H1 (cell line): ENCODE results near the gene RALGDS. TPM values are rescaled to one million over a fixed set of nuclear protein-coding genes. Genes with fewer than 3 reads are reported as not detected.

Source experiments
- CTCF ChIA-PET: fragments of 300-600 bp; sonication (Branson Sonifier 250); formaldehyde crosslinking; loops from one replicate; lab custom pipeline; 2021; ENCODE audit not compliant: partially characterized antibody; lab: Charles Lee
- POLR2A ChIA-PET: fragments of 300-600 bp; sonication (Branson Sonifier 250); formaldehyde crosslinking; loops from one replicate; lab custom pipeline; 2021; ENCODE audit warnings: inconsistent platforms; ENCODE audit not compliant: partially characterized antibody; lab: Charles Lee
- DNase-seq, 2 experiments: peaks; one replicate each; pipeline versions ENCODE4 v3.0.0 to v3.0.0-alpha.2; 2010 to 2022; ENCODE audit warnings: low spot score in 2 of 2, low read depth in 1 of 2, mixed read lengths in 1 of 2
- FAIRE-seq: peaks from 2 replicates; lab custom pipeline; 2011; peaks lifted over from hg19 to GRCh38; lab: Jason Lieb, UNC
- H2AFZ ChIP-seq: 2 replicates; pipeline ENCODE4 v1.8.1; 2012; ENCODE audit warnings: low read length, inconsistent platforms
- H2AK5ac ChIP-seq: 2 replicates; pipeline ENCODE4 v1.6.1; 2013; ENCODE audit warnings: low read depth, low read length
- H2BK120ac ChIP-seq: replicated peaks from 2 replicates; pipeline ENCODE3; 2013; ENCODE audit warnings: low read depth, low read length, inconsistent platforms
- H2BK12ac ChIP-seq: 2 replicates; pipeline ENCODE4 v1.6.1; 2013; ENCODE audit warnings: low read depth, low read length
- H2BK15ac ChIP-seq: 2 replicates; pipeline ENCODE4 v1.6.1; 2013; ENCODE audit warnings: low read length
- H2BK20ac ChIP-seq: 2 replicates; pipeline ENCODE4 v1.6.1; 2013; ENCODE audit warnings: low read length
- H2BK5ac ChIP-seq: 2 replicates; pipeline ENCODE4 v1.6.1; 2013; ENCODE audit warnings: low read depth, low read length
- H3K14ac ChIP-seq: 2 replicates; pipeline ENCODE4 v1.6.1; 2013; ENCODE audit warnings: inconsistent platforms; ENCODE audit not compliant: insufficient read length
- H3K18ac ChIP-seq: 2 replicates; pipeline ENCODE4 v1.6.1; 2013; ENCODE audit warnings: low read length; ENCODE audit errors: extremely low read depth
- H3K23ac ChIP-seq: 2 replicates; pipeline ENCODE4 v1.6.1; 2013; ENCODE audit warnings: inconsistent platforms; ENCODE audit not compliant: insufficient read length
- H3K23me2 ChIP-seq: 2 replicates; pipeline ENCODE4 v1.6.1; 2013; ENCODE audit warnings: low read depth, low read length
- H3K27ac ChIP-seq: 2 replicates; pipeline ENCODE4 v1.6.1; 2011; ENCODE audit warnings: low read depth, low read length, inconsistent platforms
- H3K27me3 ChIP-seq, 4 experiments: replicated peaks in 1 of 4; 1 replicate in 1 of 4; 2 replicates in 3 of 4; pipeline versions ENCODE4 v1.6.1 to v1.8.1; 2011 to 2013; ENCODE audit warnings: low read length in 3 of 4, mild to moderate bottlenecking in 3 of 4, inconsistent platforms in 2 of 4, mixed read lengths in 2 of 4, moderate library complexity in 1 of 4; ENCODE audit not compliant: control insufficient read depth in 3 of 4, insufficient read depth in 3 of 4; ENCODE audit errors: extremely low read depth in 1 of 4
- H3K36me3 ChIP-seq, 4 experiments: 2 replicates each; pipeline versions ENCODE4 v1.6.1 to v1.8.1; 2011 to 2013; ENCODE audit warnings: mild to moderate bottlenecking in 4 of 4, low read length in 3 of 4, moderate library complexity in 2 of 4, control low read depth in 1 of 4, inconsistent platforms in 1 of 4; ENCODE audit not compliant: insufficient read depth in 4 of 4, control insufficient read depth in 2 of 4
- H3K4ac ChIP-seq: replicated peaks from 2 replicates; pipeline ENCODE3; 2013; ENCODE audit warnings: low read length, low read depth, mixed read lengths, inconsistent platforms; ENCODE audit not compliant: insufficient read length
- H3K4me1 ChIP-seq, 4 experiments: replicated peaks in 1 of 4; 1 replicate in 1 of 4; 2 replicates in 3 of 4; pipeline versions ENCODE4 v1.6.1 to v1.8.1; 2011 to 2013; ENCODE audit warnings: low read length in 3 of 4, inconsistent platforms in 2 of 4, mixed read lengths in 1 of 4; ENCODE audit not compliant: insufficient read depth in 4 of 4, control insufficient read depth in 3 of 4
- H3K4me2 ChIP-seq, 2 experiments: 2 replicates each; pipeline versions ENCODE4 v1.6.1 to v1.8.1; 2011 to 2013; ENCODE audit warnings: low read depth in 2 of 2, low read length in 2 of 2, control low read depth in 1 of 2, inconsistent platforms in 1 of 2, mild to moderate bottlenecking in 1 of 2; ENCODE audit not compliant: insufficient read depth in 1 of 2
- H3K4me3 ChIP-seq, 4 experiments: fragments of 200-600, 300-600 bp in 1 of 4; sonication (generic), shearing (Covaris generic), sonication (Bioruptor Twin) in 1 of 4; 2 replicates each; pipeline versions ENCODE4 v1.5.1 to v1.8.1; 2011 to 2016; ENCODE audit warnings: low read length in 4 of 4, low read depth in 3 of 4, control low read depth in 2 of 4, inconsistent platforms in 2 of 4, mild to moderate bottlenecking in 2 of 4, mixed read lengths in 1 of 4, moderate library complexity in 1 of 4; ENCODE audit not compliant: insufficient read depth in 2 of 4; ENCODE audit errors: extremely low read depth in 1 of 4
- H3K56ac ChIP-seq: replicated peaks from 2 replicates; pipeline ENCODE3; 2013; ENCODE audit warnings: low read depth, mild to moderate bottlenecking, mixed read lengths, low read length, inconsistent platforms; ENCODE audit not compliant: insufficient read length
- H3K79me1 ChIP-seq: 2 replicates; pipeline ENCODE4 v1.6.1; 2013; ENCODE audit warnings: low read depth, low read length, control low read depth
- H3K79me2 ChIP-seq, 2 experiments: 2 replicates each; pipeline versions ENCODE4 v1.6.1 to v1.8.1; 2012 to 2013; ENCODE audit warnings: low read length in 2 of 2, mild to moderate bottlenecking in 2 of 2, inconsistent platforms in 1 of 2; ENCODE audit not compliant: insufficient read depth in 2 of 2, control insufficient read depth in 1 of 2
- H3K9ac ChIP-seq, 4 experiments: replicated peaks in 1 of 4; 1 replicate in 1 of 4; 2 replicates in 3 of 4; pipeline versions ENCODE4 v1.6.1 to v1.8.1; 2011 to 2013; ENCODE audit warnings: low read depth in 3 of 4, low read length in 3 of 4, control low read depth in 2 of 4, mild to moderate bottlenecking in 2 of 4, moderate library complexity in 2 of 4, inconsistent platforms in 1 of 4; ENCODE audit errors: extremely low read depth in 1 of 4
- H3K9me3 ChIP-seq, 2 experiments: 2 replicates each; pipeline versions ENCODE4 v1.6.1 to v1.8.1; 2012 to 2013; ENCODE audit warnings: mild to moderate bottlenecking in 2 of 2, moderate library complexity in 2 of 2, control low read depth in 1 of 2, inconsistent platforms in 1 of 2, low read depth in 1 of 2, low read length in 1 of 2, mixed read lengths in 1 of 2; ENCODE audit not compliant: insufficient read depth in 2 of 2
- H4K20me1 ChIP-seq, 2 experiments: replicated peaks in 1 of 2; 2 replicates each; pipeline versions ENCODE3 to v1.8.1; 2011 to 2013; ENCODE audit warnings: inconsistent platforms in 2 of 2, low read length in 2 of 2, mild to moderate bottlenecking in 1 of 2; ENCODE audit not compliant: insufficient read depth in 2 of 2, control insufficient read depth in 1 of 2
- H4K5ac ChIP-seq: 2 replicates; pipeline ENCODE4 v1.6.1; 2013; ENCODE audit warnings: low read length, low read depth, mixed read lengths, inconsistent platforms; ENCODE audit not compliant: insufficient read length
- H4K8ac ChIP-seq: 2 replicates; pipeline ENCODE4 v1.8.0; 2013; ENCODE audit warnings: mild to moderate bottlenecking, moderate library complexity, low read length, inconsistent platforms; ENCODE audit not compliant: insufficient read depth; ENCODE audit errors: extremely low read depth
- H4K91ac ChIP-seq: replicated peaks from 2 replicates; pipeline ENCODE3; 2013; ENCODE audit warnings: low read length, mixed read lengths, inconsistent platforms; ENCODE audit not compliant: insufficient read length
- ATF2 ChIP-seq: IDR thresholded peaks from 2 replicates; pipeline ENCODE4 v1.6.1; 2012; ENCODE audit warnings: low read length, inconsistent platforms
- CEBPB ChIP-seq: IDR thresholded peaks from 2 replicates; pipeline ENCODE4 v1.6.1; 2012; ENCODE audit warnings: low read depth, low read length
- EZH2 ChIP-seq: fragments of 200-600 bp; sonication (generic); IDR thresholded peaks from 2 replicates; pipeline ENCODE4 v1.7.1; 2012; ENCODE audit warnings: low read depth, mild to moderate bottlenecking, moderate library complexity, low read length, inconsistent platforms; ENCODE audit not compliant: severe bottlenecking
- POLR2A ChIP-seq, 2 experiments: IDR thresholded peaks; 1 replicate in 1 of 2; 2 replicates in 1 of 2; pipeline ENCODE4 v1.6.1; 2011; ENCODE audit warnings: low read depth in 2 of 2, low read length in 2 of 2, mild to moderate bottlenecking in 2 of 2; ENCODE audit errors: control extremely low read depth in 1 of 2
- RBBP5 ChIP-seq: IDR thresholded peaks from 2 replicates; pipeline ENCODE4 v1.7.1; 2012; ENCODE audit warnings: low read depth, mild to moderate bottlenecking, inconsistent platforms, low read length, moderate library complexity, borderline replicate concordance
- RNF2 ChIP-seq: fragments of 200-900, 300-1000 bp; sonication (generic); IDR thresholded peaks from 2 replicates; pipeline ENCODE4 v1.7.1; 2016; ENCODE audit warnings: borderline replicate concordance, low read depth, mild to moderate bottlenecking, antibody characterized with exemption, low read length; ENCODE audit not compliant: poor library complexity, severe bottlenecking; ENCODE audit errors: missing control alignments
- SIX5 ChIP-seq: IDR thresholded peaks from 2 replicates; pipeline ENCODE4 v1.6.1; 2011; ENCODE audit warnings: mild to moderate bottlenecking, low read depth, low read length
- WGBS, 2 experiments: shearing (Covaris generic) in 1 of 2; methylation state at CpG; one replicate each; pipeline versions ENCODE4 v1.1.6 to v1.1.7; 2013 to 2015; ENCODE audit warnings: low lambda C conversion rate in 2 of 2, mixed read lengths in 2 of 2, inconsistent platforms in 1 of 2, low coverage in 1 of 2, missing lambda C conversion rate in 1 of 2; ENCODE audit not compliant: insufficient replicate concordance in 2 of 2, insufficient coverage in 1 of 2, insufficient read length in 1 of 2; ENCODE audit errors: extremely low coverage in 1 of 2, missing lambda C conversion rate in 1 of 2; 5-methylcytosine and 5-hydroxymethylcytosine counted together
- polyA plus RNA-seq, 7 experiments: library from polyadenylated mRNA; depleted of rRNA in 3 of 7; stranded (reverse) in 5 of 7; unstranded in 2 of 7; fragments of >200 nt in 5 of 7; fragments of 200-250 nt in 2 of 7; gene quantifications; 1 replicate in 5 of 7; 2 replicates in 1 of 7; 4 replicates in 1 of 7; pipeline versions ENCODE4 v1.2.1 to v1.2.3, GENCODE V29; 2011 to 2013; ENCODE audit warnings: missing spikeins in 2 of 7, mixed read lengths in 2 of 7
- total RNA-seq: library from RNA; stranded (reverse); fragmentation: NEBNext Ultra II Directional; extraction: Animal tissue kit (Norgen Biotek cat#: 25700); gene quantifications from 2 replicates; pipeline ENCODE4 v1.2.1, GENCODE V29; 2021

The RALGDS gene
- total and polyA plus RNA-seq, 2 of the 8 experiments (the other 6 are each of a cell fraction or from before 2014, with no cell fraction given): 14.5 to 25.5 TPM

- no peak for TF ChIP-seq ATF2
- TF ChIP-seq POLR2A (IDR thresholded peaks at IDR 0.05; ENCODE audit: control extremely low read depth in 1 of 2, low read depth in 2 of 2, low read length in 2 of 2): no peak
- no peak for TF ChIP-seq RNF2
- TF ChIP-seq CEBPB: no peak
- TF ChIP-seq RBBP5: no peak
- no peak for TF ChIP-seq SIX5
- no peak for TF ChIP-seq EZH2
- Histone ChIP-seq H3K4me2 (no peak overlapping the region), H3K4me3 (no peak overlapping the region), H3K4ac (no peak overlapping the region), H4K5ac (no peak overlapping the region), H3K9ac (no peak overlapping the region), H3K79me2 (no peaks in the 10 kb centered on the region), H3K27ac (no peak overlapping the region), H3K4me1 (peaks cover 0 to 4% (median 0%) of the 10 kb centered on the region in 4 experiments; a peak in 1 of 7 replicates), H3K23me2 (no peaks in the 10 kb centered on the region), H3K9me3 (no peaks in the 10 kb centered on the region), H3K14ac (no peak overlapping the region), H2BK120ac (no peak overlapping the region), H2BK12ac (no peak overlapping the region), H3K79me1 (no peaks in the 10 kb centered on the region), H2BK5ac (no peak overlapping the region), H4K8ac (no peak overlapping the region), H4K20me1 (peaks cover 20 to 30% of the 10 kb centered on the region in 2 experiments), H3K36me3 (peaks cover 0 to 7% (median 4%) of the 10 kb centered on the region in 4 experiments; a peak in 5 of 8 replicates), H3K18ac (no peak overlapping the region), H3K27me3 (peaks cover 0 to 7% (median 2%) of the 10 kb centered on the region in 4 experiments; a peak in 3 of 7 replicates), H2AK5ac (no peak overlapping the region), H2BK15ac (no peak overlapping the region), H4K91ac (no peak overlapping the region), H2BK20ac (no peak overlapping the region), H2AFZ (no peak overlapping the region), H3K56ac (no peak overlapping the region), H3K23ac (no peak overlapping the region)
- DNase-seq (no peak), FAIRE-seq (no peak)
- ChIA-PET POLR2A (interaction anchor here (2.4 kb wide), 1 partner anchor 37 kb away, joined by 8 read pairs; no protein-coding TSS in a partner anchor), CTCF (interaction anchor here (0.9 to 19.3 kb wide), 6 partner anchors 10 to 46 kb away, joined by 3 to 337 read pairs (median 10); no protein-coding TSS in a partner anchor)
- 90% methylated on average over 7 of the region's 7 CpGs; no CpG with 5 or more reads in 1 of the 2 experiments for WGBS, 2 experiments
These were observed 8.4 kb downstream of the RALGDS start for GRCh38 chr9:133112663-133113026.
